ENCODE results near the gene JMJD6. TPM values are rescaled to one million over a fixed set of nuclear protein-coding genes. Genes with fewer than 3 reads are reported as not detected.

The JMJD6 gene
- total and polyA plus RNA-seq, 9 of the 15 experiments (the other 6 are each of a cell fraction or from before 2014, with no cell fraction given) = 2.5 to 52.3 (median 36.3) TPM

- Histone ChIP-seq H4K20me1 (replicated peaks; ENCODE audit: control insufficient read depth, insufficient read depth, low read length) (peaks cover 31% of the 10 kb centered on the region), H3K4me3 (peak overlapping the region; percentile 91), H3K27me3 (ENCODE audit: control insufficient read depth in 2 of 2, insufficient read depth in 2 of 2, low read length in 2 of 2) (no peaks in the 10 kb centered on the region), H3K9me1 (ENCODE audit: control insufficient read depth, insufficient read depth, low read length) (no peaks in the 10 kb centered on the region), H3K4me1 (replicated peaks in 1 of 2; ENCODE audit: control insufficient read depth in 2 of 2, insufficient read depth in 2 of 2, low read length in 2 of 2) (peaks cover 5 to 20% of the 10 kb centered on the region in 2 experiments), H3K9ac (ENCODE audit: insufficient read depth in 1 of 2, low read depth in 2 of 2, low read length in 2 of 2) (peak overlapping the region; percentile 58 to 94; a peak in 3 of 4 replicates), H3K79me2 (ENCODE audit: control insufficient read depth, insufficient read depth, low read length) (peaks cover 87% of the 10 kb centered on the region), H3K4me2 (ENCODE audit: insufficient read depth, low read length) (peak overlapping the region; percentile 85), H3K9me3 (replicated peaks; ENCODE audit: control insufficient read depth, insufficient read depth, low read depth, low read length) (no peaks in the 10 kb centered on the region), H3K27ac (ENCODE audit: extremely low read depth, low read depth, low read length) (peak overlapping the region; percentile 94), H2AFZ (ENCODE audit: low read depth, low read length) (no peak overlapping the region), H3K36me3 (ENCODE audit: control insufficient read depth, insufficient read depth, low read length) (peaks cover 60% of the 10 kb centered on the region)
- 0% methylated on average over 5 of the region's 5 CpGs for WGBS (ENCODE audit: insufficient coverage, low coverage, missing lambda C conversion rate)
- BruUV-seq (replicated peaks) = no TSS peak
- ChIA-PET POLR2A (interaction anchor here (0.6 to 8.5 kb wide), 18 partner anchors 8 to 1203 kb away, joined by 3 to 75 read pairs (median 3); partner anchors contain the start of genes JMJD6 and METTL23), CTCF (ENCODE audit: low intra/inter-chr PET ratio) (no interaction called here)
- ATAC-seq = no peak
- intact Hi-C loops (cut with micrococcal nuclease) (no loop called here), in situ Hi-C loops (cut with MboI) (no loop called here)
- no peak for FAIRE-seq
- DNase-seq (ENCODE audit: extremely low read depth in 1 of 4, low spot score in 3 of 4) = peak in 1 of 4 experiments; percentile 49
- no peak for TF ChIP-seq SMARCB1 (IDR thresholded peaks at IDR 0.05; ENCODE audit: insufficient read length, low read depth)
- 0 out of 4 replicates have a peak, but pooled peaks of 1 of the 2 experiments have one; percentile 25 for TF ChIP-seq MLLT1 (IDR thresholded peaks at IDR 0.05)
- TF ChIP-seq RBFOX2 (IDR thresholded peaks at IDR 0.05; ENCODE audit: low read depth, low read length) = peak; percentile 66
- 0 out of 2 replicates have a peak, but pooled peaks have one; percentile 76 for TF ChIP-seq HNRNPUL1 (IDR thresholded peaks at IDR 0.05; ENCODE audit: low read length)
- TF ChIP-seq POLR2A (conservative IDR thresholded peaks at IDR 0.05) = peak; percentile 26; the same call in 1 of the 2 replicates
- TF ChIP-seq RBM39 (optimal IDR thresholded peaks at IDR 0.05; ENCODE audit: low read depth, low read length) = peak; percentile 81
- no peak for TF ChIP-seq TEAD2 (tag; IDR thresholded peaks at IDR 0.05)
- peak; percentile 62 for TF ChIP-seq U2AF1 (optimal IDR thresholded peaks at IDR 0.05; ENCODE audit: low read depth, low read length)
- TF ChIP-seq LCOR (CRISPR knock-in tag; IDR thresholded peaks at IDR 0.05) = peak; percentile 24; the same call in 1 of the 2 replicates
- TF ChIP-seq MEF2D (tag; conservative IDR thresholded peaks at IDR 0.05; ENCODE audit: low read depth) = no peak
- TF ChIP-seq TGIF2 (CRISPR knock-in tag; IDR thresholded peaks at IDR 0.05) = peak; percentile 57; the same call in 1 of the 2 replicates
- peak; percentile 7 to 58; a peak in 1 of 4 replicates for TF ChIP-seq MNT (conservative IDR thresholded peaks at IDR 0.05)
- TF ChIP-seq BCL6 (CRISPR knock-in tag; IDR thresholded peaks at IDR 0.05) = no peak
- TF ChIP-seq ZNF584 (CRISPR knock-in tag; IDR thresholded peaks at IDR 0.05; ENCODE audit: low read depth) = no peak
- TF ChIP-seq POLR2B (IDR thresholded peaks at IDR 0.05; ENCODE audit: low read depth, partially characterized antibody) = peak; percentile 30
- no peak for TF ChIP-seq PHB (CRISPR knock-in tag; IDR thresholded peaks at IDR 0.05)
- TF ChIP-seq POLR2H (tag; IDR thresholded peaks at IDR 0.05; ENCODE audit: low read depth) = peak; percentile 29; the same call in 1 of the 2 replicates
- no peak for TF ChIP-seq HDAC8 (tag; IDR thresholded peaks at IDR 0.05)
- peak; percentile 18; the same call in 1 of the 2 replicates for TF ChIP-seq SMARCE1 (IDR thresholded peaks at IDR 0.05)
- peak; percentile 60 for TF ChIP-seq MYC (IDR thresholded peaks at IDR 0.05; ENCODE audit: low read depth, low read length)
- TF ChIP-seq MYC (CRISPR knock-in tag; IDR thresholded peaks at IDR 0.05; ENCODE audit: borderline replicate concordance, low read depth) = no peak
- TF ChIP-seq HNRNPL (IDR thresholded peaks at IDR 0.05; ENCODE audit: low read depth, low read length) = 0 out of 2 replicates have a peak, but pooled peaks have one; percentile 21
These were observed 8.6 kb upstream of the JMJD6 start for GRCh38 chr17:76735006-76735405.
